H1 (cell line): ENCODE measurements around the gene ABCC11. TPM values are rescaled to one million over a fixed set of nuclear protein-coding genes. Genes with fewer than 3 reads are reported as not detected.

ENCODE experiments used
- CTCF ChIA-PET: fragments of 300-600 bp; sonication (Branson Sonifier 250); formaldehyde crosslinking; loops from one replicate; lab custom pipeline; 2021; ENCODE audit not compliant: partially characterized antibody; lab: Charles Lee
- POLR2A ChIA-PET: fragments of 300-600 bp; sonication (Branson Sonifier 250); formaldehyde crosslinking; loops from one replicate; lab custom pipeline; 2021; ENCODE audit warnings: inconsistent platforms; ENCODE audit not compliant: partially characterized antibody; lab: Charles Lee
- DNase-seq, 2 experiments: peaks; one replicate each; pipeline versions ENCODE4 v3.0.0 to v3.0.0-alpha.2; 2010 to 2022; ENCODE audit warnings: low spot score in 2 of 2, low read depth in 1 of 2, mixed read lengths in 1 of 2
- FAIRE-seq: peaks from 2 replicates; lab custom pipeline; 2011; peaks lifted over from hg19 to GRCh38; lab: Jason Lieb, UNC
- H2AFZ ChIP-seq: 2 replicates; pipeline ENCODE4 v1.8.1; 2012; ENCODE audit warnings: low read length, inconsistent platforms
- H2AK5ac ChIP-seq: 2 replicates; pipeline ENCODE4 v1.6.1; 2013; ENCODE audit warnings: low read depth, low read length
- H2BK120ac ChIP-seq: replicated peaks from 2 replicates; pipeline ENCODE3; 2013; ENCODE audit warnings: low read depth, low read length, inconsistent platforms
- H2BK12ac ChIP-seq: 2 replicates; pipeline ENCODE4 v1.6.1; 2013; ENCODE audit warnings: low read depth, low read length
- H2BK15ac ChIP-seq: 2 replicates; pipeline ENCODE4 v1.6.1; 2013; ENCODE audit warnings: low read length
- H2BK20ac ChIP-seq: 2 replicates; pipeline ENCODE4 v1.6.1; 2013; ENCODE audit warnings: low read length
- H2BK5ac ChIP-seq: 2 replicates; pipeline ENCODE4 v1.6.1; 2013; ENCODE audit warnings: low read depth, low read length
- H3K14ac ChIP-seq: 2 replicates; pipeline ENCODE4 v1.6.1; 2013; ENCODE audit warnings: inconsistent platforms; ENCODE audit not compliant: insufficient read length
- H3K18ac ChIP-seq: 2 replicates; pipeline ENCODE4 v1.6.1; 2013; ENCODE audit warnings: low read length; ENCODE audit errors: extremely low read depth
- H3K23ac ChIP-seq: 2 replicates; pipeline ENCODE4 v1.6.1; 2013; ENCODE audit warnings: inconsistent platforms; ENCODE audit not compliant: insufficient read length
- H3K23me2 ChIP-seq: 2 replicates; pipeline ENCODE4 v1.6.1; 2013; ENCODE audit warnings: low read depth, low read length
- H3K27ac ChIP-seq: 2 replicates; pipeline ENCODE4 v1.6.1; 2011; ENCODE audit warnings: low read depth, low read length, inconsistent platforms
- H3K27me3 ChIP-seq, 4 experiments: replicated peaks in 1 of 4; 1 replicate in 1 of 4; 2 replicates in 3 of 4; pipeline versions ENCODE4 v1.6.1 to v1.8.1; 2011 to 2013; ENCODE audit warnings: low read length in 3 of 4, mild to moderate bottlenecking in 3 of 4, inconsistent platforms in 2 of 4, mixed read lengths in 2 of 4, moderate library complexity in 1 of 4; ENCODE audit not compliant: control insufficient read depth in 3 of 4, insufficient read depth in 3 of 4; ENCODE audit errors: extremely low read depth in 1 of 4
- H3K36me3 ChIP-seq, 4 experiments: 2 replicates each; pipeline versions ENCODE4 v1.6.1 to v1.8.1; 2011 to 2013; ENCODE audit warnings: mild to moderate bottlenecking in 4 of 4, low read length in 3 of 4, moderate library complexity in 2 of 4, control low read depth in 1 of 4, inconsistent platforms in 1 of 4; ENCODE audit not compliant: insufficient read depth in 4 of 4, control insufficient read depth in 2 of 4
- H3K4ac ChIP-seq: replicated peaks from 2 replicates; pipeline ENCODE3; 2013; ENCODE audit warnings: low read length, low read depth, mixed read lengths, inconsistent platforms; ENCODE audit not compliant: insufficient read length
- H3K4me1 ChIP-seq, 4 experiments: replicated peaks in 1 of 4; 1 replicate in 1 of 4; 2 replicates in 3 of 4; pipeline versions ENCODE4 v1.6.1 to v1.8.1; 2011 to 2013; ENCODE audit warnings: low read length in 3 of 4, inconsistent platforms in 2 of 4, mixed read lengths in 1 of 4; ENCODE audit not compliant: insufficient read depth in 4 of 4, control insufficient read depth in 3 of 4
- H3K4me2 ChIP-seq, 2 experiments: 2 replicates each; pipeline versions ENCODE4 v1.6.1 to v1.8.1; 2011 to 2013; ENCODE audit warnings: low read depth in 2 of 2, low read length in 2 of 2, control low read depth in 1 of 2, inconsistent platforms in 1 of 2, mild to moderate bottlenecking in 1 of 2; ENCODE audit not compliant: insufficient read depth in 1 of 2
- H3K4me3 ChIP-seq, 4 experiments: fragments of 200-600, 300-600 bp in 1 of 4; sonication (generic), shearing (Covaris generic), sonication (Bioruptor Twin) in 1 of 4; 2 replicates each; pipeline versions ENCODE4 v1.5.1 to v1.8.1; 2011 to 2016; ENCODE audit warnings: low read length in 4 of 4, low read depth in 3 of 4, control low read depth in 2 of 4, inconsistent platforms in 2 of 4, mild to moderate bottlenecking in 2 of 4, mixed read lengths in 1 of 4, moderate library complexity in 1 of 4; ENCODE audit not compliant: insufficient read depth in 2 of 4; ENCODE audit errors: extremely low read depth in 1 of 4
- H3K56ac ChIP-seq: replicated peaks from 2 replicates; pipeline ENCODE3; 2013; ENCODE audit warnings: low read depth, mild to moderate bottlenecking, mixed read lengths, low read length, inconsistent platforms; ENCODE audit not compliant: insufficient read length
- H3K79me1 ChIP-seq: 2 replicates; pipeline ENCODE4 v1.6.1; 2013; ENCODE audit warnings: low read depth, low read length, control low read depth
- H3K79me2 ChIP-seq, 2 experiments: 2 replicates each; pipeline versions ENCODE4 v1.6.1 to v1.8.1; 2012 to 2013; ENCODE audit warnings: low read length in 2 of 2, mild to moderate bottlenecking in 2 of 2, inconsistent platforms in 1 of 2; ENCODE audit not compliant: insufficient read depth in 2 of 2, control insufficient read depth in 1 of 2
- H3K9ac ChIP-seq, 4 experiments: replicated peaks in 1 of 4; 1 replicate in 1 of 4; 2 replicates in 3 of 4; pipeline versions ENCODE4 v1.6.1 to v1.8.1; 2011 to 2013; ENCODE audit warnings: low read depth in 3 of 4, low read length in 3 of 4, control low read depth in 2 of 4, mild to moderate bottlenecking in 2 of 4, moderate library complexity in 2 of 4, inconsistent platforms in 1 of 4; ENCODE audit errors: extremely low read depth in 1 of 4
- H3K9me3 ChIP-seq, 2 experiments: 2 replicates each; pipeline versions ENCODE4 v1.6.1 to v1.8.1; 2012 to 2013; ENCODE audit warnings: mild to moderate bottlenecking in 2 of 2, moderate library complexity in 2 of 2, control low read depth in 1 of 2, inconsistent platforms in 1 of 2, low read depth in 1 of 2, low read length in 1 of 2, mixed read lengths in 1 of 2; ENCODE audit not compliant: insufficient read depth in 2 of 2
- H4K20me1 ChIP-seq, 2 experiments: replicated peaks in 1 of 2; 2 replicates each; pipeline versions ENCODE3 to v1.8.1; 2011 to 2013; ENCODE audit warnings: inconsistent platforms in 2 of 2, low read length in 2 of 2, mild to moderate bottlenecking in 1 of 2; ENCODE audit not compliant: insufficient read depth in 2 of 2, control insufficient read depth in 1 of 2
- H4K5ac ChIP-seq: 2 replicates; pipeline ENCODE4 v1.6.1; 2013; ENCODE audit warnings: low read length, low read depth, mixed read lengths, inconsistent platforms; ENCODE audit not compliant: insufficient read length
- H4K8ac ChIP-seq: 2 replicates; pipeline ENCODE4 v1.8.0; 2013; ENCODE audit warnings: mild to moderate bottlenecking, moderate library complexity, low read length, inconsistent platforms; ENCODE audit not compliant: insufficient read depth; ENCODE audit errors: extremely low read depth
- H4K91ac ChIP-seq: replicated peaks from 2 replicates; pipeline ENCODE3; 2013; ENCODE audit warnings: low read length, mixed read lengths, inconsistent platforms; ENCODE audit not compliant: insufficient read length
- ATF3 ChIP-seq: IDR thresholded peaks from 2 replicates; pipeline ENCODE4 v1.6.1; 2011; ENCODE audit warnings: low read depth, mild to moderate bottlenecking, low read length; ENCODE audit not compliant: insufficient read depth
- BCL11A ChIP-seq, 2 experiments: IDR thresholded peaks; one replicate each; pipeline ENCODE4 v1.6.1; 2011; ENCODE audit warnings: low read depth in 2 of 2, low read length in 2 of 2, mild to moderate bottlenecking in 2 of 2
- CBX5 ChIP-seq: fragments of 300-800, 300-1000 bp; sonication (generic); IDR thresholded peaks from 2 replicates; pipeline ENCODE4 v1.7.1; 2016; ENCODE audit warnings: antibody characterized with exemption, low read length, low read depth
- E2F6 ChIP-seq: IDR thresholded peaks from 2 replicates; pipeline ENCODE4 v1.6.1; 2012; ENCODE audit warnings: inconsistent platforms
- KDM1A ChIP-seq: fragments of 200-600, 300-600 bp; sonication (generic); IDR thresholded peaks from 2 replicates; pipeline ENCODE4 v1.7.1; 2016; ENCODE audit warnings: mild to moderate bottlenecking, low read length, borderline replicate concordance
- RFX5 ChIP-seq: IDR thresholded peaks from 2 replicates; pipeline ENCODE4 v1.6.1; 2011; ENCODE audit warnings: low read depth, low read length, improper control_type of control experiment, borderline replicate concordance
- SIN3A ChIP-seq, 2 experiments: IDR thresholded peaks in 1 of 2; conservative IDR thresholded peaks in 1 of 2; 2 replicates each; pipeline ENCODE4 v1.6.1; 2011 to 2012; ENCODE audit warnings: low read length in 2 of 2, improper control_type of control experiment in 1 of 2, low read depth in 1 of 2, mild to moderate bottlenecking in 1 of 2
- SIX5 ChIP-seq: IDR thresholded peaks from 2 replicates; pipeline ENCODE4 v1.6.1; 2011; ENCODE audit warnings: mild to moderate bottlenecking, low read depth, low read length
- SP2 ChIP-seq: IDR thresholded peaks from 2 replicates; pipeline ENCODE4 v1.6.1; 2012; ENCODE audit warnings: mild to moderate bottlenecking, low read length, inconsistent platforms
- SP4 ChIP-seq: IDR thresholded peaks from 2 replicates; pipeline ENCODE4 v1.6.1; 2012; ENCODE audit warnings: low read length, inconsistent platforms
- SUZ12 ChIP-seq: fragments of 200-600 bp; sonication (generic); IDR thresholded peaks from 2 replicates; pipeline ENCODE4 v1.6.1; 2012; ENCODE audit warnings: mild to moderate bottlenecking, inconsistent platforms, low read length, moderate library complexity, mixed read lengths
- TAF1 ChIP-seq: IDR thresholded peaks from 2 replicates; pipeline ENCODE4 v1.6.1; 2011; ENCODE audit warnings: mild to moderate bottlenecking, low read depth, low read length
- TBP ChIP-seq: IDR thresholded peaks from 2 replicates; pipeline ENCODE4 v1.6.1; 2011; ENCODE audit warnings: low read depth, low read length, improper control_type of control experiment
- TCF12 ChIP-seq: IDR thresholded peaks from 2 replicates; pipeline ENCODE4 v1.6.1; 2011; ENCODE audit warnings: low read depth, mild to moderate bottlenecking, low read length
- WGBS, 2 experiments: shearing (Covaris generic) in 1 of 2; methylation state at CpG; one replicate each; pipeline versions ENCODE4 v1.1.6 to v1.1.7; 2013 to 2015; ENCODE audit warnings: low lambda C conversion rate in 2 of 2, mixed read lengths in 2 of 2, inconsistent platforms in 1 of 2, low coverage in 1 of 2, missing lambda C conversion rate in 1 of 2; ENCODE audit not compliant: insufficient replicate concordance in 2 of 2, insufficient coverage in 1 of 2, insufficient read length in 1 of 2; ENCODE audit errors: extremely low coverage in 1 of 2, missing lambda C conversion rate in 1 of 2; 5-methylcytosine and 5-hydroxymethylcytosine counted together
- polyA plus RNA-seq, 7 experiments: library from polyadenylated mRNA; depleted of rRNA in 3 of 7; stranded (reverse) in 5 of 7; unstranded in 2 of 7; fragments of >200 nt in 5 of 7; fragments of 200-250 nt in 2 of 7; gene quantifications; 1 replicate in 5 of 7; 2 replicates in 1 of 7; 4 replicates in 1 of 7; pipeline versions ENCODE4 v1.2.1 to v1.2.3, GENCODE V29; 2011 to 2013; ENCODE audit warnings: missing spikeins in 2 of 7, mixed read lengths in 2 of 7
- total RNA-seq: library from RNA; stranded (reverse); fragmentation: NEBNext Ultra II Directional; extraction: Animal tissue kit (Norgen Biotek cat#: 25700); gene quantifications from 2 replicates; pipeline ENCODE4 v1.2.1, GENCODE V29; 2021

The ABCC11 gene
- total and polyA plus RNA-seq, 2 of the 8 experiments (the other 6 are each of a cell fraction or from before 2014, with no cell fraction given), result 0.06 TPM; not detected in 1

- no peak overlapping the region for H4K5ac ChIP-seq
- H4K8ac ChIP-seq, result no peak overlapping the region
- H3K4ac ChIP-seq, result no peak overlapping the region
- no peaks in the 10 kb centered on the region for H4K20me1 ChIP-seq
- no peak overlapping the region for H2BK12ac ChIP-seq
- H3K4me3 ChIP-seq, result no peak overlapping the region
- H3K4me1 ChIP-seq, result no peaks in the 10 kb centered on the region
- H3K18ac ChIP-seq, result no peak overlapping the region
- H3K23me2 ChIP-seq, result no peaks in the 10 kb centered on the region
- no peak overlapping the region for H3K9ac ChIP-seq
- H3K79me2 ChIP-seq, result no peaks in the 10 kb centered on the region
- DNase-seq (no peak), FAIRE-seq (no peak)
- no peak overlapping the region for H3K27ac ChIP-seq
- H2BK120ac ChIP-seq, result no peak overlapping the region
- H3K14ac ChIP-seq, result no peak overlapping the region
- no peak overlapping the region for H4K91ac ChIP-seq
- H3K27me3 ChIP-seq, result peaks cover 0 to 4% (median 3%) of the 10 kb centered on the region in 4 experiments; a peak in 6 of 7 replicates
- CTCF ChIA-PET, result interaction anchor here (0.6 to 2.3 kb wide), 16 partner anchors 9 to 1209 kb away, joined by 3 to 16 read pairs (median 3); no protein-coding TSS in a partner anchor
- H2AFZ ChIP-seq, result no peak overlapping the region
- H3K4me2 ChIP-seq, result no peak overlapping the region
- no peaks in the 10 kb centered on the region for H3K36me3 ChIP-seq
- H2BK5ac ChIP-seq, result no peak overlapping the region
- H2AK5ac ChIP-seq, result no peak overlapping the region
- no peak overlapping the region for H3K56ac ChIP-seq
- H3K23ac ChIP-seq, result no peak overlapping the region
- no peaks in the 10 kb centered on the region for H3K9me3 ChIP-seq
- WGBS, 2 experiments, result 89% methylated on average over 9 of the region's 11 CpGs; no CpG with 5 or more reads in 1 of the 2 experiments
- no peaks in the 10 kb centered on the region for H3K79me1 ChIP-seq
- H2BK15ac ChIP-seq, result no peak overlapping the region
- H2BK20ac ChIP-seq, result no peak overlapping the region
- POLR2A ChIA-PET, result no interaction called here
- no peak for TF ChIP-seq BCL11A (IDR thresholded peaks at IDR 0.05; ENCODE audit: low read depth in 2 of 2, low read length in 2 of 2)
- TF ChIP-seq SIX5, result no peak
- TF ChIP-seq SP2, result no peak
- TF ChIP-seq CBX5, result no peak
- no peak for TF ChIP-seq ATF3
- TF ChIP-seq SIN3A (conservative IDR thresholded peaks at IDR 0.05 in 1 of 2, IDR thresholded peaks at IDR 0.05 in 1 of 2; ENCODE audit: low read depth in 1 of 2, low read length in 2 of 2), result no peak
- no peak for TF ChIP-seq TAF1
- no peak for TF ChIP-seq RFX5
- TF ChIP-seq TCF12, result no peak
- TF ChIP-seq TBP, result no peak
- TF ChIP-seq SUZ12, result no peak
- TF ChIP-seq SP4, result no peak
- no peak for TF ChIP-seq KDM1A
- no peak for TF ChIP-seq E2F6
These were observed 90.0 kb downstream of the ABCC11 start for GRCh38 chr16:48157302-48157701.
